Body of pancreas (tissue), 4 donors: Measurements from ENCODE around the gene MMP3.

Experiments used
- CTCF ChIP-seq, 7 experiments: fragments of 450-650 bp in 4 of 7; fragments of 200-600 bp in 3 of 7; sonication (generic) in 3 of 7; IDR thresholded peaks; one replicate each; pipeline ENCODE4 v1.5.1; 2016 to 2019; ENCODE audit warnings: antibody characterized with exemption in 7 of 7
- POLR2A ChIP-seq, 3 donors: fragments of 450-650 bp; IDR thresholded peaks; one replicate each; pipeline ENCODE4 v1.6.1; 2016; ENCODE audit warnings: antibody characterized with exemption in 3 of 3, mild to moderate bottlenecking in 2 of 3

- no peak for TF ChIP-seq CTCF (IDR thresholded peaks at IDR 0.05)
- TF ChIP-seq POLR2A (IDR thresholded peaks at IDR 0.05): no peak
These were observed 45.2 kb downstream of the MMP3 start, which contains the start of gene MMP1 for GRCh38 chr11:102798012-102798746.
